AG09309 (cell line): ENCODE data around the gene GALNT18.

Experiments used
- DNase-seq: peaks from one replicate; pipeline ENCODE4 v3.0.0-alpha.2; 2010; ENCODE audit warnings: low read depth
- H3K4me3 ChIP-seq: 2 replicates; pipeline ENCODE4 v1.5.1; 2011; ENCODE audit warnings: mild to moderate bottlenecking, low read depth, low read length, moderate library complexity; ENCODE audit not compliant: control insufficient read depth
- TF ChIP-seq, protein P1 (sequence below): IDR thresholded peaks from 2 replicates; pipeline ENCODE4 v1.5.1; 2011; ENCODE audit warnings: mild to moderate bottlenecking, low read depth, low read length, inconsistent platforms; ENCODE audit not compliant: insufficient read depth, control insufficient read depth; ENCODE audit errors: missing control alignments

The GALNT18 gene

DNA sequence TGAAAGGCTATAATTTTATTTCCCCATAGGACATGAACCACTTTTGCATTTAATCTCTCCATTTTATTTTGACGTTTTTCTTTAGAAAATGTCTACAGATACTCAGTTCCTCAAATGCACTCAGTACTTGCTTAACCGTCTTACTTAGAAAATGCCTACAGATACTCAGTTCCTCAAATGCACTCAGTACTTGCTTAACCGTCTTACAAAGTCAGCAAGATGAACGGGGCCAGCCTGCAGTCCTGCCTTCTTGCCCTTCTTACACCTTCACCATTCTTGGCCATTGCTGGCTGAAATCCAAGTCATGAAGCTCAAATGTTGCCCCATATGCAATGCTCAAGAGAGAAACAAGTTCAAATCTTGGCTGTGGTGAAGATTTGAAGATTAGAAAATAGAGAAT, 302.8 kb downstream of the GALNT18 start:
- no peak overlapping the region for H3K4me3 ChIP-seq
- TF ChIP-seq, protein P1, sequence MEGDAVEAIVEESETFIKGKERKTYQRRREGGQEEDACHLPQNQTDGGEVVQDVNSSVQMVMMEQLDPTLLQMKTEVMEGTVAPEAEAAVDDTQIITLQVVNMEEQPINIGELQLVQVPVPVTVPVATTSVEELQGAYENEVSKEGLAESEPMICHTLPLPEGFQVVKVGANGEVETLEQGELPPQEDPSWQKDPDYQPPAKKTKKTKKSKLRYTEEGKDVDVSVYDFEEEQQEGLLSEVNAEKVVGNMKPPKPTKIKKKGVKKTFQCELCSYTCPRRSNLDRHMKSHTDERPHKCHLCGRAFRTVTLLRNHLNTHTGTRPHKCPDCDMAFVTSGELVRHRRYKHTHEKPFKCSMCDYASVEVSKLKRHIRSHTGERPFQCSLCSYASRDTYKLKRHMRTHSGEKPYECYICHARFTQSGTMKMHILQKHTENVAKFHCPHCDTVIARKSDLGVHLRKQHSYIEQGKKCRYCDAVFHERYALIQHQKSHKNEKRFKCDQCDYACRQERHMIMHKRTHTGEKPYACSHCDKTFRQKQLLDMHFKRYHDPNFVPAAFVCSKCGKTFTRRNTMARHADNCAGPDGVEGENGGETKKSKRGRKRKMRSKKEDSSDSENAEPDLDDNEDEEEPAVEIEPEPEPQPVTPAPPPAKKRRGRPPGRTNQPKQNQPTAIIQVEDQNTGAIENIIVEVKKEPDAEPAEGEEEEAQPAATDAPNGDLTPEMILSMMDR: no peak
- DNase-seq: no peak

DNA sequence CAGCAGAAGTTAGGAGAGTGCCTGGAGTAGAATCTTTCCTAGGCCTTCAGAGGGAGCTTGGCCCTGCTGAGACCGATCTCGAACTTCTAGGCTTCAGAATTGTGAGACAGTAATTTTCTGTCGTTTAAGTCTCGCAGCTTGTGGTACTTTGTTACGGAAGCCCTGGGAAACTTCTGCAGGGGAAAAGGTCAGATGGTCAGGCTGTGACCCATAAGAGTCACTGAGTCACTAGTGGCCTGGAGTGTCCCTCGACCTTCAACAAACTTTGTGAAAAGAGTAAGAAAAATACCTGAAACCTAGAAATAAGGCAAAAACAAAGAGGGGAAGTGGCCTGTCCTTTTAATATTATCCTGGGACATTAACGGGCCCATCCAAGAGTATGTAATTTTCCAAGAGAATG, 303.3 kb downstream of the GALNT18 start:
- H3K4me3 ChIP-seq: no peak overlapping the region
- DNase-seq: no peak
- TF ChIP-seq, protein P1: no peak

DNA sequence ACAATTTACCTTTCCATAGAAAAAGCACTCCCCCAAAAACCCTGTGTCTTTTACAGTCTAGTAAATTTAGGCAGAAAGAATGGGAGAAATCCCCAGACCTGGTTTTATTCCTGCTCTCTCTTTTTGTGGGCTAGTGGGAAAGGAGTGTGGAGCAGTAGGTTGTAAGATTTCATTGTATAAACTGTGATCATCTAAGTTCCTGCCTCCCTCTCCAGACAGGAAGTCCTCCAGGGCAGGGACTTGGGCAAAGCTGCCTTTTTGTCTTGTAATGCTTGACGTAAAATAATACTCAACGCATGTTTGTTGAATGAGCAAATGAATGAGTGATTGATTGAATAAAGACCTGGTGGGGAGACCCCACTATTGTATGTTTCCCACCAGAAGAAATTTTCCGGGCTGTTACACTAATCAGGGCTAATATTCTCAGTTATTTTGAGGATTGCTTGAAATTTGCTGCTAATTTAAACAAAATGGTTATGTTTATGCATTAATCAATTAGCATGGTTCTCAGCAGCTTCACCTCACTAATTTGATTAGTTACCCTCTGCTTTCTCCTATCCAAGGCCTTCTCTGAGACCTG, 305.1 kb downstream of the GALNT18 start:
- DNase-seq: no peak
- H3K4me3 ChIP-seq: no peak overlapping the region
- TF ChIP-seq, protein P1: no peak

- no peak overlapping the region for H3K4me3 ChIP-seq
- no peak for DNase-seq
- TF ChIP-seq, protein P1: no peak
Measured at GRCh38 chr11:11313902-11314692, 307.7 kb downstream of the GALNT18 start.

DNA sequence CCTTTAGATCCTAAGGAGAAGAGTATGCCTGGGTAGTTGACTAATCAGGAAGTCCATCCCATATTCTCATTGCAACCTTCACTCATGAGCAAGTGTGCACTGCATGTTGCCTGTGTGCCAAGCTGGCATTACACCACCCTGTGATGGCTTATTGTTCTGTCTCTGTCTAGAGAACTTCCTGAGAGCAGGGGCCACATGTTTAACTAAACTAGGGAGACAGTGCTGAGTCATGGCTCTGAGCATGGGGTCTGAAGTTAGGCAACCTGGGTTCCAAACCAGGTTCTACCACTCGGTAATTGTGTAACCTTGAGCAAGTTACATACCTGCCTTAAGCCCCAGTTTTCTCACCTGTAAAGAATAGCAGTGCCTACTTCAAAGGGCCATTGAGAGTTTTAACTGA, 308.4 kb downstream of the GALNT18 start:
- TF ChIP-seq, protein P1: no peak
- DNase-seq: peak; percentile 59

GRCh38 chr11:11312738-11313137, 309.1 kb downstream of the GALNT18 start:
- no peak overlapping the region for H3K4me3 ChIP-seq
- no peak for DNase-seq
- TF ChIP-seq, protein P1: no peak

More for the DNA sequence above, 308.4 kb downstream of the GALNT18 start:
- no peak overlapping the region for H3K4me3 ChIP-seq

- no peak for DNase-seq
- TF ChIP-seq, protein P1: no peak
- H3K4me3 ChIP-seq: no peak overlapping the region
Measured at GRCh38 chr11:11311169-11311568, 310.6 kb downstream of the GALNT18 start.
